Measurements from ENCODE around the gene KIRREL3.

The KIRREL3 gene

DNA sequence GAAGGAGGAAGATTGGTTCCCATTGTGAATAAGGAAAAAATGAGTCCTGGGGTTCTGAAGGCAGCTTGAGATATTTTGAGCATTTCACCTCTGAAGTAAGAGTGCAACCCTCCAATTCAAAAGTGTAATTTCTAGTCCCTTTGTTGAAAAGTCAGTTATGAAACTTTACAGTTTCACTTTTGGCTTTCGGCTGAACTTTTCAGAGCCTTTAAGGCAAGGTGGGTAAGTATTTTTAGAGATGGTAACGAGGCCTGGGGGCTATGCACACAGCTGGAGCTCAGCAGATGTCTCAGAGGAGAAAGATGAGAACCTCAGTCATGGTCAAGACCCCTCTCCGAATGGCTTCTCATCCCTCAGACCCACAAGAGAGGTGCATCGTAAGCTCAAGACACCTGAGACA, 267.6 kb downstream of the KIRREL3 start:
- DNase-seq, result no peak

DNA sequence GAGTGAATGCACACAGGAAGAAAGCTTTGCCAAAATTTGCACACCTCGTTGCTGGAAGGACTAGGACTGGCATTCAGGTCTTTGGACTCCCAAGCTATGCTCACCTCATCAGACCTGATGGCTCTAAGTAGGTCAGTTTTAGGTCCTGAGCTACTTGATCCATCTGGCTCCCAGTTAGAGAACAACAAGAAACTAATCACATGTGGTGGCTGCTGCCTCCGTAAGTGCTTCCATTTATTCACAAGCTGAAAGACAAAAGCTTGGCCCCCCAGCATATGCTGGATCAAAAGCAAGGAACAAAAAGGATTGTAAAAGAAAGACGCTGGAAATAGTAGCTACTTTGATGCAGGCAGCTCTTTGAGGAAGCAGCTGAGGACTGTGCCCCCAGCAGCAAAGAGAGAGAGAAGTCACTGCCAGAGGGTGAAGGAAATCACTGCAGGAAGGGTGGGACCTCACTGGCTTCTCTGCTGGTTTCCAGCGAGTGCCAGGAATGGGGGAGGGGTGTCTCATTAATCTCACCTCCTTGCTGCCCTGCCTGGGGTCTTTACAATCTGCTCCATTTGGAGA, 268.9 kb downstream of the KIRREL3 start:
- DNase-seq, result no peak

DNA sequence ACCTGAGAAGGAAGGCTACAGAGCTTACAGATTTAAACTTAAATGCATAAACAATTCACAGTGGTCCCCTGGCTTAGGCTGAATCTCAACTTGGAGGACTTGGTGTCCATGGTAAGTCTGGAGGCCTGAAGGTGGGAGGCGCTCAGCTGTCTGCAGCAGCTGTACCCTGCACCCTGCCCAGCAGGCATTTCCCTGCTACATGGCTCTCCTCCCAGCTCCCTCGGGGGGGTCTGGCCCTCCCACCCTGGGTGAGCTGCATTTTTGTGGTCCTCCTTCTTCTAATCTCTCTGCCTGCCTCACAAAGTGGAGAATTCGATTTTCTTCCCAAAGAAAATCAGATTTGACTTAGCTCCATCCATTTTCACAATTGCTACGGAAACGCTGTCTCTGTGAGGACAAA, 273.2 kb downstream of the KIRREL3 start:
- DNase-seq, result no peak

DNA sequence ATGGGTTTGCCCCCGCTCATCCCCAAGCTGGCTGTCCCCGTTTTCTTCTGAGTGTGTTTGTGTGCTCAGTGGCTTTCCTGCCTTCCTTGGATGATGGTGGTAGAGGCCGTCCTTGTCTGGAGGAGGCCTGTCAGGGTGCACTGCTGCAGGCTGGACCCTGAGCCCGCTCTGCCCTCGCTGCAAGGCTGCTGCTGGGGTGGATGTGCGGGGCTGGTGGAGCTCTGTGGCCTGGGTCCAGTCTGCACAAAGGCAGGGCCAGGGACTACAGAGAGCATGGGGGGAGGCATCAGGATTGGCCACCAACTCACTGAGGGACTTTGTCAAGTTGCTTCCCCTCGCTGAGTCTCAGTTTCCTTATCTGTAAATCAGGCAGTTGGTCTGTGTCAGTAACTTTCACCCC, 275.0 kb downstream of the KIRREL3 start:
- no peak for DNase-seq

DNA sequence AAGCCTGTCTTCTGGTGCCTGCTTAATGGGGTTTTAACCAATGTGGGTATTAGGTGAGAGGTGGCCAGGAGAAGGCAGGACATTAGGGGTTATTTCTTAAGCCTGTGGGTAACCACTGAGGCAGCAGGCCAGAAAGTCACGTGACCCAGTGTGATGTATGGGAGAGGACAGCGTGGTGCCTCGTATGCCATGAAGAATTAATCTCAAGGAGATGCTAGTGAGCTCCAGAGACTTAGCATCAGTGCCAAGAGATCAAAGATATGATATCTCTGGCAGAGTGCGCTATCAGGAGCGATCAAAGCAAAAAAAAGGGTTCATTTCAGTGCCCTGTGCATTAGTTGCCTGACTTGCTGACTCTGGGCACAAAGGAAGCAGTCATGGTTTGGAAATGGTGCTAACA, 275.5 kb downstream of the KIRREL3 start:
- no peak for DNase-seq

DNA sequence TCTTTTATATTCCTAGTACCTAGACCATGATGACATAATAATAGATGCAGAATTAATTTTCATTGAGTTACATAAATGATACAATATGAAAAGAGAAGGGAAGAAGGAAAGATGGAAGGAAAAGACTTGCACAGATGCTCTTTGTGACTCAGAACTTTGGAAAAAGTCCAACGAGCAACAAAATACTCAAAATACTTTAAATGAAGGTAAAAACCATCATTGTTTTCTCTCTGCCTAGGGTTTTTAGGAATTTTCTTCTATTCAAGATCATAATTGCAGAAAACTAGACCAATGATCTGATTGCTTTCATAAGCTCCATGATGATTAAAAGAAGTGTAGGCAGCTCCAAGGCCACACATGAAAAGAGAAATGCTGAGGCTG, 276.9 kb downstream of the KIRREL3 start:
- DNase-seq, result no peak

DNA sequence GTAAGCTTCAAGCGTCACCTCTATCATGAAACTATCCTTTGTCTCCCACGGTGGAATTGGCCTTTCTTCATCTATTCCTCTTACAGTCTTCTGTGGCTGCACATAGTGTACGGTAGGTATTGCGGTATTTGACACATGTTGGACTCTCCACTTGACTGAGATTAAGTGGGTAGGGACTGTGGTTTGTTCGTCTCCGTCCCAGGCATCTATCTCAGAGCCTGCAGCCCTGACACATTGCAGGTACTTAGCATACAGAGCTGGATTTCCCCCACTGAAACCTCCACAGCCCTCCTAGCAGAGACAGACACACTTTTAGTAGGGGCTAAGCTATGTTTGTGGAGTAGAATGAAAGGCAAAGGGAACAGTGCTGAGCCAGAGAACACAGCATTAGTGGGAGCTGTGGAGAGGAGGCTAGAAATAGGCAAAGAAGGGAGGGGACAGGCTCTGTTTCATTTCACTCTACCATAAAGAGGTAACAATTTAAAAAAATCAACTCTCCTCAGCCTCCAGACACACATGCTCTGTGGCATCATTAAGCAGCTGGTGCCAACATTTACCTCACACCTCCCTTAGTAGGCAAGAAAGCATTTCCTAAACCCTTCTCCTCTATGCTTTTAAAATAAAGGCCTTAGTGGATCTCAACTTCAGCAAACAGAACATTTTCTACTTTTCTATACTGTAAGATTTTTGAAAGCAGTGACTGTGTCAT, 277.5 kb downstream of the KIRREL3 start:
- no peak for DNase-seq

DNA sequence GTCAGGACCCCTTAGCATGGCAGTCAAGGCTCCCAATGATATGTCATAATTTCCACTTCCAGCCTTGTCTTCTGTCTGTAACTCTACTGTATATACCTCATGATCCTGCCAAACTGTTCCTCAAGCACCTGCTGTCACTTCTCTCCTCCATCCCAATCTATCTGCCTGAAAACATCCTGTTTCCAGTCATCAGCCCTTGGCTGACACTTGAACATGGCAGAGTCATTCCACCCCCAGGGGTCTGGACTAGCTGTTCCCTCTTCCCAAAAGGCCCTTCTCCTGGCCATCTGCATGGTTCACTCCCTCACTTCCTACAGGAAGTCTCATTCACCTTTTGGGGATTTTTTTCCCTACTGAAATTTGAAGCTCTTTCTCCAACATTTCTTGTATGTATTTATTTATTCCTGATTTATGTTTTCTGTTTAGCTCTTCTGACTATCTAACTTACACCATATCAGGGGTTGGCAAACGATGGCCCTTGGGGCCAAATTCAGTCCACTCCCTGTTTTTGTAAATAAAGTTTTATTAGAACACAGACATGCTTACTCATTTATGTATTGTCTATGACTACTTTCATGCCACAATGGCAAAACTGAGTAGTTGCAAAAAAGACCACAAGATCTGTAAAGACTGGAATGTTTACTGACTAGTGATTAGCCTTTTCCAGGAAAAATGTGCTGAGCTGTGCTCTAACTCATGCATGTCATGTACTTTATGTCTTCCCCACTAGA, 278.4 kb downstream of the KIRREL3 start:
- DNase-seq, result no peak

DNA sequence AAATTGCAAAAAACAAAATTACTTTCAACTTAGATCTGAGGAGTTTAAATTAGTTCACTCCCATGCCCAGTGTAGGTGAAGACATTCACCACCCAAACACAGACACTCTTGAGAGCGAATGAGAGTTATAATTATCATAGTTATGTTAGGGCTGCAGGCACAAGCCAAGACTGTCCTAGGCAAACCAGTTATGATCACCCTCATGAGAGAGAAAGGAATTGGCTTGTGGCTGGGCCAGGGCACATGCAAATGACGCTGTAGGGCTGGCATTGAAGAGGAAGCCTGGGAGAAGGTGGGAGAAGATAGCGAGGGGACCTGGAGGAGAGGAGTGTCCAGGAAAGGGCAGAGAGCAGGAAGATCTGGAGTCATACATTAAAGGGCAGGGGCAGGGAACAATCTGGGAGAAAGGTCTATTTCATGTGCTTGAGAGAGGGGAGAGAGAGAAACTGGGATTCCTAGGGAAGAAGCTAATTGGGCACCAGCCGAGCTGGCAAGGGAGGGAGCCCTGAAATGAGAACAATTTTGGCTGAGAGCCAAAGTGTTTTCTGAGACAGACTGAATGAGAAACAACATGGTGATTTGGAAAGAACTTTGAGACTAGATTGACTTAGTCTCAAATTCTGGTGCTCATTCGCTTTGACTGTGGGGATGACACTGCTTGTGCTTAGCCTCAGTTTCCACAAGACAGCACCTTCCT, 279.9 kb downstream of the KIRREL3 start:
- DNase-seq, result no peak

DNA sequence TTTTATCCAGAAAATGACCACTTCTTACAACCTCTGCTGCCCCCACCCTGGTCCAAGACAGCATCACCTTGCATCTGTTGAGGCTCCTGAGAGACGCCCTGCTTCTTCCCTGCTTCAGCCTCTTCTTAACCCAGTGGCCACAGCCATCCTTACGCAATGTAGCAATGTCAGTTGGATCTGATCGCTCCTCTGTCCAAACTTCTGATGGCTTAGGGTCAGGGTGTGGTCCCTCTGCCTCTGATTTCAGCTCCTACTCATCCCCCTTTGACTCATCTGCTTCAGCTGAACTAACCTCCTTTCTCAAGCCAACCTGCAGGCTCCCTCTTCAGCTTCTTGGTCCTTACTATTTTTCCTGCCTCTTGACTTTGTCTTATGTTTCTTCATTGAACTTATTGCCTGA, 280.8 kb downstream of the KIRREL3 start:
- no peak for DNase-seq

DNA sequence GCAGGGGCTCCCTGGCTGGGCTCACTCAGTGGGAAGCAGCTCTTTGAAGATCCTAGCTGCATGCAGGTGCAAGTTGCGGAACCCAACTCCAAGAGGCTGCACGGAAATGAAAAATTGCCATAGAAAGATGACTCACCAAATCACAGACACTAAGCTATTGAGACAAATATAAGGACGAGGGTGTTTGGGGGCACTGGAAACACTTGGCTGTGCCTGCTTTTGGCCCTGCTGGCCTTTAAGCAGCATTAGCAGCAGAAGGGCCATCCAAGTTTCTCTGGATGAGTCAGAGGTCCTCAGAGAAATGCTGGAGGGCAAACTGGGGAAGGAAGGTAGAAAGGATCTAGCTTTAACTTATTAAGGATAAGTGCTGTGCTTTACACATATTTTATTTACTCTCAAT, 282.3 kb downstream of the KIRREL3 start:
- DNase-seq, result no peak

DNA sequence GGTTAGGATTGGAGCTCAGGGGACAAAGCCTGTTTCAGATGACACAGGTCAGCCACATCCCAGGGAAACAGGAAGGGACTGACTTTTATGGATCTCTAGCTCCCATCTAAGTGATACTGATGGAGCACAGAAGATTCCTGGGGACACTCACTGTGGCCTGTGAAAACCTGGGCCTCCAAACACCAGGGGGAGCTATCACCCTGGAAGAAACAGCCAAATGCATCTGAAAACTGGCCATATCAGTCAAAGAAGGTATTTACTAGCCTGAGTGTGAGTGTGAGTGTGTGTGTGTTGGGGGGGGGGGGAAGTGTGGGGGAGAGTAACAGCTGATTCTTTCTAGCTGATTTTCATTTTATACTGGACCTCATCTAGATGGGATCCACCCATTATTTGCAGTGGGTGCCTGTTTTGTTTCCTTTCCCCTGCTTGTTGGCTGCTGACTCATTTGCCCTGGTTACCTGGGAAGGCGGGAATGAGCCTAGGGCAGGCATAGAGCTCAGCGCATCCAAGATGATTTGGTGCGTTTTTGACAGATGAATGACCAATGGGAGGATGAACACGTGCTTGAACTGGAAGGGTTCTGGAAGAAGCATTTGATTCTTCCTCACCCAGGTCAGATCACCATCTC, 284.0 kb downstream of the KIRREL3 start:
- peak; percentile 73 for DNase-seq

DNA sequence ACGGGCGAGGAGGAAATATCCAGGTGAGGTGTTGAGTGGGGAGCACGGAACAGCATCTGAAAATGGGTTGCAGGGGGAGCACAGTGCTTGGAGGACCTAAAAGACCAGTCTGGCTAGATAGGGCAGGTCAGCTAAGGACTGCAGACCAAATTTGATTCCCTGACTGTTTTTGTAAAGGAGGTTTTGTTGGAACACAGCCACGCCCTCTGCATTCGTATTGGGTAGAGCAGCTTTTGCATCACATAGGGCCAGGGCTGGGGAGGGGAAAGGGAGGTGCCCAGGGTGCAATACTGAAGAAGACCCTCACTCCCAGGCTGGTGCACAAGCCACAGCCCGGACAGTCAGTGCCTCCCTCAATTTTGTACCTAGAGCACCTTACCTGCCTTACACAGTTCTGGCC, 286.8 kb downstream of the KIRREL3 start:
- no peak for DNase-seq

DNA sequence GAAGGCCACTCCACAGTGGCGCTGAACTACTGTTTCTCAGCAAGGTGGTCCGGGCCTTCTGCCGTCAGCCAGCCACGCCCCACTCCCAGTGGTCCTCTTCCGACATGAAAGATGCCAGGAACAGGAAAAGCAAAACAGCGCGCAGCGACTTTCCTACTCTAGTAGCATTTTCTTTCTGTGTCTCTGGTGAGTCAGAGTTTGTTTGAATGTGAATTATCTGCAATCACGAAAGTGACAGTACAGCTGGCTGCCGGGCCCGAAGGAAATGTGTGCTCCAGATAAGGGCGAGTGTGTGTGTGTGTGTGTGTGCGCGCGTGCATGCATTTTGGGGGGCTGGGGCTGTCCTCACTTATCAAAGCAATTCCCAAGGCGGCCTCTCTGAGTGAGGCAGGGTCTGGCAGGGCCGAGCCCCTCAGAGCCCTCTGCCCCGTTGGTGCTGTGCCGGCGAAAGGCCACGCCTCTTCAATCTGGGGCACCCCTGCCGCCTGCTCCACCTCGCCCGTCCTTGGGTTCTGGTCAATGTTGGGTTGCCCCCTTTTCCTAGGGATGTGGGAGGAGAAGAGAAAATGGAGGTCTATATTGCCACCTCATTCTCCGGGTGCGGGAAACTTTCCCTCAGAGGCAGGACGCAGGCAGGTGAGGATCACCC, 288.5 kb downstream of the KIRREL3 start:
- DNase-seq, result no peak

DNA sequence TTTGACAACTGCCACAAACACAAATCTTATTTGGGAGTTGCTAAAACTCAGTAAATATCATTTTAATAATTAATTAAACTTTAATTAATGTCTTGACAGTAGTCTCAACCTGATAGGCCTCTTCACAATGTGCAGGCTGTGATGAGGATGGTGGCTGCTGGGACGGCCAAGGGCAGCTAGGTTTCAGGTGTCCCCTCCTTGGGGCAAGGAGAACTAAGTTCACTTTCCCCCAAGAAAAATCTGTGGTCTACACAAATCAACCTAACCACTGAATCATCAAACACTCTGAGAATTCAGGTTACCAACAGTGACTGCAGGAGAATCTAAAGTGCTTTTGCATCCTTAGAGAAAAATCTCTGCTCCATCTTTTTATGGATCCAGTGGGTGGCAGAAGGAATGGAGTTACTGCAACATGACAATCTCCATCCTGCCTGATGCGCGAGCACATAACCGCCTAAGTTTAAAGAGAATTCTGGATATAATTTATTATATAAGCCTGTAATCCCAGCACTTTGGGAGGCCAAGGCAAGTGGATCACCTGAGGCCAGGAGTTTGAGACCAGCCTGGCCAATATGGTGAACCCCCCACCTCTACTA, 289.7 kb downstream of the KIRREL3 start:
- DNase-seq, result no peak

DNA sequence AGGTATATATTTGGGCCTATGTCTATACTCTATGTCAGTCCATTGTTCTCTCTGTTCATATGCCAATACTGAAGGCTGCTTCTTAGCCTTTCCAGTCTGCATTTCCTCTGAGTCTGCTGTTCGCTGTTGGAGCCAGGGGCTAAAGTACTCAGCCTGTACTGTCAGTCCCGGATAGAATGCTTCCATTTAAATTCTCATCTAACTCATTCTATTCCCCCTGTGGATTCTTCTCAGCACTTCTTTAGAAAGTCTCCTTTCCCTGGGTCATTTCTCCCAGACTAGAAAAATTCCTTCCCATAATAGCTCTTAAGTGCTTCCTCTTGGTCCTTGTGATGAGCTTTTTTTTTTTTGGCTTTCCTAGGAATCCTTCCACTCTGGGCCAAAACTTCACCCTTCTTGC, 293.1 kb downstream of the KIRREL3 start:
- no peak for DNase-seq

DNA sequence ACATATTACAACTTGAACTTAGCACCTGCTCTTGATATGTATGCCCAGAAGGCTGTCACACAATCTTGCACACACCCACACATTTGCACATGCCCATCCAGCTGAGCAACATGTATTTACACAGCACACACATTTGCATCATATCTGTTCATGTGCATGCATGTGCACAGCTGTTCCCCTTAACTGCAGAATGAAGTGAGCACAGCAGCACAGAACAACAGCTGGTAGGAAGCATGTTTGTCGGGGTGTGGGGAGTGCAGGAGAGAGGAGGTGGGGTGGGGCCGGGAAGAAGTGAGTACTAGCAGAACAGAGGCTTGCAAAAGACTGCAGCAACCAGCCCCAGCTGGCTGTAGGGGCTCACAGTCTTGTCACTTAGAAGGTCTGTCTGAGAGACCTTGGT, 296.5 kb downstream of the KIRREL3 start:
- no peak for DNase-seq

DNA sequence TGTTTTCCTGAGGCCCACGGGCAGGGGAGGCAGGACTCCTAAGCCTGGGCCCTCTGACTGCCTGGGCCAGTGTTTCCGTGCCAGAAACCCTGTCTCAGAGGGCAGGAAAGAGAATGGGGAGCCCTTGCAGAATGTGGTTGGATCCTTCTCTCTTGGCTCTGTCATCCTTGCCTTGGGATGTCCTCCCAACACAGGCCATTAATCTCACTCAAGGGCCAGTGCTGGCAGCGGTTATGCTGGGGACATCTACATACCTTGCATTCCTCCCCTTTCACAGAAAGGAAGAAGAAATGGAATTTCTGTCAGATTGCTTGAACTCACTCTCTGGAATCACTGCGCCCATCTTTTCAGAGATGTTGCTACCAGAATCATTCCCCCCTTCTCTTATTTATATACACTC, 296.9 kb downstream of the KIRREL3 start:
- no peak for DNase-seq

DNA sequence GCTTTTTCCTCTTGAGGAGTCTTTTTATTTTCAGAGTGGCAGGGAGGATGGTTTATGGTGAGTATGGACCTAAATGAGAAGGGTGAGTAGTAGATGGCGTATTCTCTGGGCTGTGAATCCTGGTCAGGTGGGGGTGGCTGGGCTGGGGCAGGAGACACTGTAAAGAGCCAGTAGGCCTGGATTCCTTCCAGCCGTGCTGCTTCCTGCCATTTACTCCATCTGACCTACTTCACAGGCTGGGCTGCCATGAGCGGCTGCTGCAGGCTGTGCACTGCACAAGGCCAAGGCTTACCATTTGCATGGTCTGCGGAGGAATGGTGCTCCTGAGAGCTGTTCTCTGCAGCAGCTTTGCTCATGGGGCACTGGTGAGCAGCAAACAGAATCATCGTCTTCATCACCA, 297.6 kb downstream of the KIRREL3 start:
- no peak for DNase-seq

DNA sequence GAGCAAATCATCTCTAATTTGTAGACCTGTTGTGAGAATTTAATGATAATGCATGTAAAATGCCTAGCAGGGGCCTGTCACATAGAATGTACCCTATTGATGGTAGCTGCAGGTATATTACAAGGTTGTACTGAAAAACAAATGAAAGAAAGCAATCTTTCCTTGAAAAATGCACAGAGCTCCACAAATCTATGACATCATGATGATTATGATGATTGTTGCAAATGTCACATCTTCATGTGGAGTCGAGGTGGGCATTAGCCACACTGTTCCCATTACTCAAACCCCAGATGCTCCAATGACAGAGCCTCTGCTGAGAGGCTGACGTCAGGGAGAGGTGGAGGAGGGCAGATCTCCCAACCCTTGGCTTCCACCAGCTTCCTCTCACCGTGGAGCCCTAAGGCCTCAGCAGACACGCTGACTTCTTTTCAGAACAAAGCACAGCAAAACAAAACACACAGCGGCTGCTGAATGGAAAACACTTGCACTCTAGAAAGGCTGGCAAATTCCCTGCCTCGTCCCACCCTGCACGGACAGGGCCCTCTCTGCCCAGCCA, 298.3 kb downstream of the KIRREL3 start:
- no peak for DNase-seq

DNA sequence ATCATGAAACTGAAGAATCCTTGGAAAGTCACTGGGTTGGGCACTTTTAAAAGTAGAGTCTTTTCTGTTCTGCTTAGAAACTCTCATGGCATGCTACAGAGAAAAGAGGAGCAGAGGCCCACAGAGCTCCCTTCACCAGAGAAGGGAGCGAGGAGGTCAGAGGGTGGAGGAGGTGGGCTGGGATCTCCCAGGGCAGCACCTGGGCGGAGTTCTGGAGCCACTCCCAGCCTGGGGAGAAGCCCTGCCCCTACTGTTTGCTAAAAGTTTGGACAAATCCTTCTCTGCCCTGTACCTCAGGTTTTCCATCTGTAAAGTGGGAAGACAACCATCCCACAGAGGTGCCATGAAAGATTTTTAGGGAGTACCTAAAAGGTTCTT, 299.1 kb downstream of the KIRREL3 start:
- no peak for DNase-seq

Measured in OCI-M1 (cell line).